HEK293T (cell line): ENCODE results near the gene SELENOM.
"Not testable (repeated sequence)": the region's sequence is repeated elsewhere in the genome, so short reads cannot be mapped to it uniquely, and the experiment has no call there.

Experiments used
- CTCF ChIA-PET: fragments of 350-600 bp; formaldehyde crosslinking; extraction: SDS; loops from one replicate; lab custom pipeline; 2021; ENCODE audit warnings: antibody characterized with exemption, inconsistent platforms; lab: Yijun Ruan, JAX
- POLR2A ChIA-PET: fragments of 350-600 bp; formaldehyde crosslinking; extraction: SDS; loops from one replicate; lab custom pipeline; 2020; ENCODE audit warnings: antibody characterized with exemption, inconsistent platforms; lab: Yijun Ruan, JAX
- DNase-seq: peaks from one replicate; pipeline ENCODE4 v3.0.0; 2012; ENCODE audit warnings: mixed read lengths; ENCODE audit errors: extremely low spot score
- BHLHE40 ChIP-seq: fragments of 450-650 bp; IDR thresholded peaks from 2 replicates; pipeline ENCODE4 v1.6.1; 2016; ENCODE audit warnings: mild to moderate bottlenecking, moderate library complexity, borderline replicate concordance
- CTBP1 ChIP-seq: fragments of 450-650 bp; IDR thresholded peaks from 2 replicates; pipeline ENCODE4 v1.6.1; 2016; ENCODE audit warnings: borderline replicate concordance
- ELF4 ChIP-seq: fragments of 450-650 bp; IDR thresholded peaks from 2 replicates; pipeline ENCODE4 v1.6.1; 2017; ENCODE audit warnings: antibody characterized with exemption
- FOXA1 ChIP-seq: fragments of 450-650 bp; IDR thresholded peaks from 2 replicates; pipeline ENCODE4 v1.6.1; 2016; ENCODE audit warnings: mild to moderate bottlenecking
- FOXM1 ChIP-seq: fragments of 450-650 bp; IDR thresholded peaks from 2 replicates; pipeline ENCODE4 v1.6.1; 2017; ENCODE audit warnings: mild to moderate bottlenecking, borderline replicate concordance
- L3MBTL2 ChIP-seq: fragments of 450-650 bp; conservative IDR thresholded peaks from 2 replicates; pipeline ENCODE4 v1.6.1; 2016; ENCODE audit warnings: mild to moderate bottlenecking
- LEF1 ChIP-seq: fragments of 450-650 bp; IDR thresholded peaks from 2 replicates; pipeline ENCODE4 v1.6.1; 2017; ENCODE audit warnings: mild to moderate bottlenecking, borderline replicate concordance
- PKNOX1 ChIP-seq: fragments of 450-650 bp; IDR thresholded peaks from 2 replicates; pipeline ENCODE4 v1.6.1; 2016
- SUZ12 ChIP-seq: fragments of 450-650 bp; IDR thresholded peaks from 2 replicates; pipeline ENCODE4 v1.6.1; 2016; ENCODE audit warnings: mild to moderate bottlenecking
- TARDBP ChIP-seq: fragments of 450-650 bp; IDR thresholded peaks from 2 replicates; pipeline ENCODE4 v1.6.1; 2016
- ZNF384 ChIP-seq: fragments of 450-650 bp; IDR thresholded peaks from 2 replicates; pipeline ENCODE4 v1.6.1; 2016

The SELENOM gene

DNA sequence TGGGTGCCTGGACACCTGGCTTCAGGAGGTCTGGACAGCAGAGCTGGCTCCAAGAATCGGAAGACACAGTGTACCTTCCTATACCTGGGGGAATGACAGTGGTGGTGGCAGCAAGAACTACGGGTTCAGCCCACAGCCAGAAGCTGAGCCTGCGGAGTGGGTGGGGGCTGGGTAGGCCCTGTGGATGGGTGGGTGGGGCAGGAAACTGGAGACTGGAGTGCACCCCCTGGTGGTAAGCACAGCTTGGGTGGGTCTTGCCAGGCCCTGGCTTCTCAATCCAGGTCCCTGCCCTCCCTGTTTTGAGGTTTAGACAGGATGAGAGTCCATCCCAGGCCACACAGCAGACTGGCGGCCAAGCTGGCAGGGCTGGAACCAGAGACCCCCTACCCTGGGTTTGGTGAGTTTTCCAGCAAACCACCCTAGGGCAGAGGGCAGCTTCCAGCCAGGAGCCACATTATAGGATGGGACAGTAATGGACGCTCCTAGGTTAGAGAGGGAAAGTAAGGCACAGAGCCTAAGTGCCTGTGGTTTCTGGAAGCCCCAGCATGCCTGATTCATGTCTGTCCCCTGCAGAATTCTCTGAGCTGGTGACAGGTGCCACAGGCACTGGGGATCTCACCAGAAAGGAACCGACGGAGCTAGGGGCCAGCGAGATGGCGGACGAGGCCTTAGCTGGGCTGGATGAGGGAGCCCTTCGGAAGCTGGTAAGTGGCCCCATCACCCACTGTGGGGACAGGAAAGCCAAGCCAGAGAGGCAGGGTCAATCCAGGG is 24.6 kb downstream of the SELENOM start:
- POLR2A ChIA-PET = interaction anchor here (0.9 to 5.1 kb wide), 4 partner anchors 13 to 114 kb away, joined by 3 to 47 read pairs (median 4); partner anchors contain the start of genes MORC2 and TUG1
- DNase-seq = peak; percentile 71
- CTCF ChIA-PET = interaction anchor here (0.6 to 1.8 kb wide), 6 partner anchors 11 to 321 kb away, joined by 3 to 6 read pairs (median 3); partner anchors contain the start of genes MORC2 and TUG1
- TF ChIP-seq SUZ12 = no peak
- no peak for TF ChIP-seq TARDBP
- TF ChIP-seq FOXA1 = no peak

- DNase-seq = no peak
- ChIA-PET POLR2A (interaction anchor here (0.9 to 5.1 kb wide), 6 partner anchors 14 to 113 kb away, joined by 3 to 47 read pairs (median 6); partner anchors contain the start of genes MORC2 and TUG1), CTCF (interaction anchor here (0.6 to 1.8 kb wide), 5 partner anchors 15 to 320 kb away, joined by 3 to 6 read pairs (median 3); partner anchors contain the start of genes MORC2 and TUG1)
- TF ChIP-seq SUZ12 = no peak
- TF ChIP-seq FOXM1 = no peak
- no peak for TF ChIP-seq LEF1
- TF ChIP-seq TARDBP = no peak
- TF ChIP-seq ZNF384 = no peak
- TF ChIP-seq CTBP1 = no peak
These were observed 25.3 kb downstream of the SELENOM start for GRCh38 chr22:31081963-31082605.

GRCh38 chr22:31080848-31081649 is 26.3 kb downstream of the SELENOM start, which contains the start of gene SMTN:
TSS of gene SMTN (plus strand) at chr22:31081318. CDS start at chr22:31083259, 1,941 bp downstream.
- DNase-seq = peak; percentile 99
- ChIA-PET CTCF (interaction anchor here (1.4 kb wide), 1 partner anchor 27 kb away, joined by 18 read pairs; the partner anchor contains the start of gene SELENOM), POLR2A (interaction anchor here (0.5 to 5.1 kb wide), 18 partner anchors 11 to 1344 kb away, joined by 3 to 47 read pairs (median 5); partner anchors contain the start of genes MORC2, PATZ1, RNF185 and TUG1)
- TF ChIP-seq PKNOX1 = peak; percentile 63
- TF ChIP-seq LEF1 = no peak

DNA sequence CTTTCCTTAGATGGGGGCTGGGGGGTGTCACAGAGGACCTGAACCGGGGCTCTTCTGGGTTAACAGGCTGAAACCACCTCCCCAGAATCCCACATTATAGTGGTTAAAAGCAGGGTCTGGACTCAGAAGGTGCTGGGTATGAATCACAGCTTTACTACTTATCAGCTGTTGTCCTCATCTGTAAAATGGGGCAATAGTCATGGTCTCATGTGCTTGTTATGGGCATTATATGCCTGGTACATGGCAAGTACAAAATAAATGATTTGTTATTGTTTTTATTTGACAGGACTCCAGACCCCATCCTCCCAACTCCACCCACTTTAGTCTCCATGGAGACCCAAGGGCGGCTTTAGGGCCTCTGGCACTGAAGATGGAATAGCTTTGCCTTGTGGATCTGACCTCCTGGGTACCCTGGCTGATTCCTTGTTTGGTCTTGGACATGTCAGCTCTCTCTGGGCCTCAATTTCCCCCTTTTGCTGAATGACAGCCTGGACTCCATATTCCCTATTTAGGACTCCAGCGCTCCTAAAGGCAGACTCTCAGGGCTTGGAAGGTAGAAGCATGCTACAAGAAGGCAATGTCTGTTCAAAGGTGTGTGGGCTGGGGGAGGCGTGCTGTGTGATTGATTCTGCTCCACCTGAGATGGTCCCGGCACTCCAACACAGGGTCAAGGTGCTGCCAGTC is 27.1 kb downstream of the SELENOM start:
- ChIA-PET POLR2A (interaction anchor here (0.5 to 5.1 kb wide), 18 partner anchors 10 to 1343 kb away, joined by 3 to 47 read pairs (median 5); partner anchors contain the start of genes MORC2, PATZ1, RNF185 and TUG1), CTCF (interaction anchor here (1.4 kb wide), 1 partner anchor 28 kb away, joined by 18 read pairs; the partner anchor contains the start of gene SELENOM)
- no peak for DNase-seq
- TF ChIP-seq SUZ12 (no peak), CTBP1 (no peak), FOXA1 (no peak), PKNOX1 (no peak), ELF4 (no peak), BHLHE40 (no peak), ZNF384 (no peak), L3MBTL2 (no peak)

GRCh38 chr22:31079095-31079642 is 28.2 kb downstream of the SELENOM start:
- ChIA-PET CTCF (interaction anchor here (0.6 kb wide), 1 partner anchor 158 kb away, joined by 3 read pairs; no protein-coding TSS in a partner anchor), POLR2A (interaction anchor here (0.5 to 5.1 kb wide), 2 partner anchors 110 to 158 kb away, joined by 3 to 47 read pairs; partner anchors contain the start of genes MORC2 and TUG1)

GRCh38 chr22:31078389-31078788 is 29.0 kb downstream of the SELENOM start:
- POLR2A ChIA-PET, DNase-seq, CTCF ChIA-PET: not testable (repeated sequence)

More at GRCh38 chr22:31079095-31079642, 28.2 kb downstream of the SELENOM start:
- no peak for DNase-seq
- TF ChIP-seq PKNOX1 (peak; percentile 90), LEF1 (no peak)
